Epidermal melanocyte (primary cell): ENCODE results near the gene ZNF711.
"Not testable (repeated sequence)": the region's sequence is repeated elsewhere in the genome, so short reads cannot be mapped to it uniquely, and the experiment has no call there.

ENCODE experiments used
- DNase-seq: peaks from one replicate; pipeline ENCODE4 v3.0.0; 2011; ENCODE audit warnings: low spot score; ENCODE audit not compliant: insufficient read length

ZNF711 gene

DNA sequence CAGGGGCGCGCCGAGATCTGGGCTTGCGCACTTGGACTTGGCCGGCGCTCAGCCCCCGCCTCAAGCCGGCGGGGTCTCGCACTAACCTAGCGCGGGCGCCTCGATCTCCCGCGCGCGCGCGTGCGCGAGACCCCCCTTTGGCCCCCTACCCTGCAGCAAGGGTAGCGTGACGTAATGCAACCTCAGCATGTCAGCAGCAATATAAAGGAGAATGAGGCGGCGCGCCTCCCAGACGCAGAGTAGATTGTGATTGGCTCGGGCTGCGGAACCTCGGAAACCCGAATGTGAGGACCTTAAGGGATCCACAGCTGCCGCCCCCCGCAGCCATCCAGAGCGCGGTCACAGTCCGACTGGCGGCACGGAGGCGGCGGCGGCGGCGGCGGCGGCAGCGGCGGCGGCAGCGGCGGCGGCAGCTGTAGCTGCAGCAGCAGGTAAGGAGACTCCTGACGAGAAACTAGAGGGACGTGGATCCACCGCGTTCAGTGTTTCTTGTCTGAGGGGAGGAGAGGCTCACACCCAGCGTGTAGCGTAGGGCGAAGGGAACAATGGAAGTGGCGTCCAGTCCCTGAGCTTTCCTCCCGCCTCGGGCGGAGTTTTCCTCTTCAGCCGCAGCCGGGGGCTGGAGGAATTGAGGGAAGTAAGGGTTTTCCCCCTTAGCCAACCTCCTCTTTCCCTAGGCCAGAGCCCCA, at the start of gene ZNF711, which contains the start of gene SATL1:
TSS of gene ZNF711 (plus strand) at position 231 of the 689 bp plus-strand sequence. CDS start 3,582 bp downstream, outside the sequence.
TSS of gene SATL1 (minus strand) at position 19 of the 689 bp plus-strand sequence. CDS start 134,811 bp downstream, outside the sequence.
- no peak for DNase-seq

GRCh38 chrX:85196319-85196718, 47.5 kb upstream of the ZNF711 start:
- DNase-seq, result no peak

- DNase-seq, result no peak
These were observed 40.3 kb upstream of the ZNF711 start for GRCh38 chrX:85203461-85203970.

- DNase-seq, result no peak
These were observed 29.8 kb upstream of the ZNF711 start for GRCh38 chrX:85213792-85214530.

DNA sequence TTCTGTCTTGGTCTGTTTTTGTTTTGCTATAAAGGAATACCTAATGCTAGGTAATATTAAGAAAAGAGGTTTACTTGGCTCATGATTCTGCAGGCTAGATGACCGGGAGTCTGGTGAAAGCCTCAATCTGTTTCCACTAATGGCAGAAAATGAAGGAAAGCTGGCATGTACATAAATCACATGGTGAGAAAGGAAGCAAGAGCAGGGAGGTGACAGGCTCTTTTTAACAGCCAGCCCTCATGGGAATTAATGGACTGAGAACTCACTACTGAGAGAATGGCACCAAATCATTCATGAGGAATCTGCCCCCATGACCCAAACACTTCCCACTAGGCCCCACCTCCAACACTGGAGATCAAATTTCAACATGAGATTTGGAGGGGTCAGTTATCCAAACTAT, 27.8 kb upstream of the ZNF711 start:
- no peak for DNase-seq

GRCh38 chrX:85221361-85221760, 22.4 kb upstream of the ZNF711 start:
- DNase-seq, result no peak

DNA sequence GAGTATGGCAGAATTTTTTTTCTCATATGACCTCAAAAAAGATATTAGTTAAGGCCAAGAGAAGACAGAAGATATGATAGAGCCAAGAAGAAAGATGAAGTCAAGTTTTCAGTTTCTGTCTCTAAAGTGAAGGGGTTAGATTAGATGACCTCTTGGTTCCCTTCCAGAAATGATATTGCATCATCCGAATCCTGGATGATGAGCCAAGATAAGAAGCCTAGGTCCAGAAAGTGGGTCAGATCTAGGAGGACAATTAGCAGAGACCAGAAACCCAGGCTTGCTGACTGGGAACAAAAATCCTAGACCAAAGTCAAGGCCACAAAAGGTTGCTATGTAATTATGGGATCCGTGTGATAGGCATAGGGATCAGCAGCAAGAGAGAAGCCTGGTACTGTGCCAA, 20.4 kb upstream of the ZNF711 start:
- DNase-seq, result no peak

- DNase-seq, result no peak
These were observed 636 bp upstream of the ZNF711 start for GRCh38 chrX:85243155-85243554.

DNA sequence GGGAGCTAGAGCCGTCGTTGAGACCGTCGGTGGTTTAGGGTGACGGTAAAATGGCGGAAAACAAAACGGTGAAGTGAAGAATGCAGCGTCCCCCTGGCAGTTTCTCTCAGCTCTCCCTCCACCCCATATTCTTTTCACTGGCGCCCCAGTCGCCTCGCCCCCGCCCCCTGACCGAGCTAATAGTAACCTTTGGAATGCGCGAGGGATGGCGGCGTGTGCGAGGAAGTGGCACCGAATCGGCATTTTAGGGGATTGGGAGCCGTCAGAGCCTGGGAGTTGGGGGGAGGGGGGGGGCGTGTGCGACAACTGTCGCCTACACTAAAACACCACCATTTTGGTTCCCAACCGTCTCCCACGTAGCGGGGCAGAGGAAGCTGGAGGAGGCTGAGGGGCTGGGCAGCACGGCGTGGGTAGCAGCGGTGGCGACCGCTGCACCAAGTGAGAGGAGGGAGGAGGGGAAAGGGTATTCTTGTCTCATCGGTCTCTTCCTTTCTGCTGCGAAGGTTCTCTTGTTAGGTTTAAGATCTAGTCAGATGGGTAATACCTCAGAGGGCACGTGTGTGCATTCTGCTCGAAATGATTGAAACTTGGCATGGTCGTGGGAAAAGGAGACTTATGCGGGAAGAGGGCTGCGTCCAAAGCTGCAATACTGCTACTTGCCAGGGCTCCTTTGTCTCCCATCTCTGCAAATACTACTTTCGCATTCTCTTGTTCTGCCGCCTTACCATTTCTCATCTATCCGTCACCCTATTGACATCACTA, 840 bp downstream of the ZNF711 start:
- no peak for DNase-seq

- not testable (repeated sequence) for DNase-seq
These were observed 41.5 kb downstream of the ZNF711 start for GRCh38 chrX:85285286-85285685.

DNA sequence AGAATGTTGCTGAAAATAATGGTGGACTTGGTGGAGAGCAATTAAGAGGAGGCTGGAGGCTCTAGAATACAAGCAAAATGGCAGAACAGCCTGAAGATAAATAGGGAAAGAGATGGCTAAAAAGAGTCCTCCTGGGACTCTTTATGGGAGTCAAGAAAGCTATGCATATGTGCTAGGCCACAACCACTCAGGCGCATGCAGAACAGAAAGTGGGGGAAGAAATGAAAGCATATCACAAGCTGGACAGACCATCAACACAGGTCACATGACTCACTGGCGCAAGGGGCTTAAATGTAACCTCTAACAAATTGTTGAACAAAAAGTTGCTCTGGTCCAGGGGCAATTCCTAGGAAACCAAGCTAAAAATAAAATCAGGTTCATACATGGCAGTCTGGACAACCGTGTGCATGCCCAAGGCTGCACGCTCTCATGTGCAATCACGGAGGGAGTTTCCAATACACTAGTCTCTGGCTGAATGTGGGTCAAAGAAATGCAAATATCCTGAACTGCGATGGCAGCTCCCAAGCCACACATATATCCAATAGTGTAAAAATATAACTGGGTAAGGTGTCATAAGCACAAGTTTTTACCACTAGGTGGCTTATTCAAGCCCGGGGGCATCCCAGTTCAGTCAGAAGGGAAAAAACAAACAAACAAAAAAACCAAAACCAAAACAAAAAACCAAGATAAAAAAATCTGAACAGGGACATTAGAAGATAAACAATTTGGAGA, 45.4 kb downstream of the ZNF711 start:
- no peak for DNase-seq

- no peak for DNase-seq
These were observed 59.8 kb downstream of the ZNF711 start for GRCh38 chrX:85303544-85303943.

- DNase-seq, result no peak
These were observed 65.9 kb downstream of the ZNF711 start for GRCh38 chrX:85309717-85310116.

DNA sequence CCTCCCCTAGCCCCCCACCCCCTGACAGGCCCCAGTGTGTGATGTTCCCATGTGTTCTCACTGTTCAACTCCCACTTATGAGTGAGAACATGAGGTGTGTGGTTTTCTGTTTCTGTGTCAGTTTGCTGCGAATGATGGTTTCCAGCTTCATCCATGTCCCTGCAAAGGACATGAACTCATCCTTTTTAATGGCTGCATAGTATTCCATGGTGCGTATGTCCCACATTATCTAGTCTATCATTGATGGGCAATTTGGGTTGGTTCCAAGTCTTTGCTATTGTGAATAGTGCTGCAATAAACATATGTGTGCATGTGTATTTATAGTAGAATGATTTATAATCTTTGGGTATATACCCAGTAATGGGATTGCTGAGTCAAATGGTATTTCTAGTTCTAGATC, 67.6 kb downstream of the ZNF711 start:
- DNase-seq, result not testable (repeated sequence)
